ENCODE measurements around the gene PLEKHH1. TPM values are rescaled to one million over a fixed set of nuclear protein-coding genes. Genes with fewer than 3 reads are reported as not detected.

Gene PLEKHH1
- total RNA-seq, 1 donor from 2014 or later, result 40.0 TPM

DNA sequence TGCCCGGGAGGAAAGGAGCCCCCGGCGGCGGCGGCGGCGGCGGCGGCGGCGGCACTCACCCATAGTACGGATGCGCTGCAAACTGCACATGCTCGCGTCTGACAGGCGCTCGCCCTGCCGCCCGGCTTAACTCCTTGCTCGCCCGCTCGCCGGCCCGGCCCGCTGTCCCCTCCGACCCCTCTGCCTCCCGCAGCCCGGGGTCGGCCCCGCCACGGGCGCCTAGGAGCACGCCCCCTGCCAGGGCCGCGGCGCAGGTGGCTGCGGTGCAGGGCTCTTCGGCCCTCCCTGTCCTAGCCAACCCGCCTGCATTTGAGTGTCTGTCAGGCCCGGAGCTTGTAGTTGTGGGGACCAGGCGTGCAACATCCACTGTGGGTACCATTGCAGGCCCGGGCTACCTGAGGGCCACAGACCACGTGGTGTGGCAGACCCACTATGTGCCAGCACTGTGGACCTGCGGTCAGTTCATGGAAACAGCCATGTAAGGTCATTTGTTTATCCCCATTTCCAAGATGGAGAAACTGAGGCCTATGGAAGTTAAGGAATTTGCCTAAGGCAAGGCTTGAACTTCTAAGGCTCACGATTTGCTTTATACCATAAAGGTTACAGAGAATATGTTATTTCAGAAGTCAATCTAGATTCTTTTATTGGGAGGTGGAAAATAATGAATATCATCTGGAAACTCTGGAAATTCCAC lies 17.6 kb upstream of the PLEKHH1 start:
- no peak for DNase-seq (ENCODE audit: low read depth, low spot score)
- Mint-ChIP-seq H3K36me3 (ENCODE audit: low read depth) (no peaks in the 10 kb centered on the region), H3K27ac (ENCODE audit: unreplicated experiment) (no peak overlapping the region), H3K27me3 (ENCODE audit: low read depth) (peaks cover 64% of the 10 kb centered on the region), H3K4me1 (peaks cover 43% of the 10 kb centered on the region), H3K9me3 (no peaks in the 10 kb centered on the region), H3K4me3 (peak overlapping the region; percentile 83)
- TF ChIP-seq, protein P1, sequence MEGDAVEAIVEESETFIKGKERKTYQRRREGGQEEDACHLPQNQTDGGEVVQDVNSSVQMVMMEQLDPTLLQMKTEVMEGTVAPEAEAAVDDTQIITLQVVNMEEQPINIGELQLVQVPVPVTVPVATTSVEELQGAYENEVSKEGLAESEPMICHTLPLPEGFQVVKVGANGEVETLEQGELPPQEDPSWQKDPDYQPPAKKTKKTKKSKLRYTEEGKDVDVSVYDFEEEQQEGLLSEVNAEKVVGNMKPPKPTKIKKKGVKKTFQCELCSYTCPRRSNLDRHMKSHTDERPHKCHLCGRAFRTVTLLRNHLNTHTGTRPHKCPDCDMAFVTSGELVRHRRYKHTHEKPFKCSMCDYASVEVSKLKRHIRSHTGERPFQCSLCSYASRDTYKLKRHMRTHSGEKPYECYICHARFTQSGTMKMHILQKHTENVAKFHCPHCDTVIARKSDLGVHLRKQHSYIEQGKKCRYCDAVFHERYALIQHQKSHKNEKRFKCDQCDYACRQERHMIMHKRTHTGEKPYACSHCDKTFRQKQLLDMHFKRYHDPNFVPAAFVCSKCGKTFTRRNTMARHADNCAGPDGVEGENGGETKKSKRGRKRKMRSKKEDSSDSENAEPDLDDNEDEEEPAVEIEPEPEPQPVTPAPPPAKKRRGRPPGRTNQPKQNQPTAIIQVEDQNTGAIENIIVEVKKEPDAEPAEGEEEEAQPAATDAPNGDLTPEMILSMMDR (conservative IDR thresholded peaks at IDR 0.05), result no peak

DNA sequence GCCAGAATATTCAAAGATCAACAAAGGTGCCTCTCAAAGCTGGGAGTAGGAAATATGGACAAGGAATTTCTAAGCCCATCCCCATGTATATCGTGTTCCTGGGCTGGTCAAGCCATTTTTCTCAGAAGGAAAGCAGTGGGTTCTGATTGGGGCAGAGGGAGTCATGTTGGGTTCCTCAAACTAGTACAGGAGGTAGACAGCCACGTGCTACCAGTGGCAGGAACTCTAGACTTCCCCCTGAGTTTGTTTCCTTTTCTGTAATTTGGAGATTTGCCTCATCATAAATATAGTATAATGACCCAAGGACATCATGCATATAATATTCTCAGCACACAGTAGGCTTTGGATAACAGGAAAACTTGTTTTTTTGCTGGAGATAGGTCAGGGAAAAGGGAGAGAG lies 16.4 kb upstream of the PLEKHH1 start:
- no peak overlapping the region for H3K27ac Mint-ChIP-seq (ENCODE audit: unreplicated experiment)
- DNase-seq (ENCODE audit: low read depth, low spot score), result no peak
- H3K9me3 Mint-ChIP-seq, result no peaks in the 10 kb centered on the region
- H3K4me1 Mint-ChIP-seq, result peaks cover 35% of the 10 kb centered on the region
- H3K27me3 Mint-ChIP-seq (ENCODE audit: low read depth), result peaks cover 69% of the 10 kb centered on the region
- peak overlapping the region; percentile 83 for H3K4me3 Mint-ChIP-seq
- H3K36me3 Mint-ChIP-seq (ENCODE audit: low read depth), result no peaks in the 10 kb centered on the region
- TF ChIP-seq, protein P1 (conservative IDR thresholded peaks at IDR 0.05), result no peak

DNA sequence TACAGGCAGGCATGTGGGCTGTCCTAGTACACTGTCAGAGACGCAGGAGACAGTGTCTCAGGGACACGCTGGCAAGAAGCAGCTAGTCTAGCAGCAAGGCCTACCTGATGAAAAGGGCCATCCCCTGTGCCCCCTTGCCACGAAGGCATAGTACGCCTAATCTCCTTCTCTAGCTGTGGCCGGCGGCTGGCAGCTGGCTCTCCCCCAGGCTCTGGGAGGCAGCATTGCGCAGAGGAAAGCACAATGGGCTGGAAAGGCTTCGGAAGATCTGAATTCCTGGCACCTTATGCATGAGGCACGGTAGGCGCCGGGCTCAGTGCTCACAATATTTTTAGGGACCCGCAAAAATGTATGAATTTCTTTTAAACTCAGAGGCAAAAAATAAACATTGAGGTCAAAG lies 16.0 kb upstream of the PLEKHH1 start:
- H3K27ac Mint-ChIP-seq (ENCODE audit: unreplicated experiment), result no peak overlapping the region
- peaks cover 33% of the 10 kb centered on the region for H3K4me1 Mint-ChIP-seq
- H3K9me3 Mint-ChIP-seq, result no peaks in the 10 kb centered on the region
- DNase-seq (ENCODE audit: low read depth, low spot score), result no peak
- peak overlapping the region; percentile 83 for H3K4me3 Mint-ChIP-seq
- H3K36me3 Mint-ChIP-seq (ENCODE audit: low read depth), result no peaks in the 10 kb centered on the region
- TF ChIP-seq, protein P1 (conservative IDR thresholded peaks at IDR 0.05), result no peak
- peaks cover 69% of the 10 kb centered on the region for H3K27me3 Mint-ChIP-seq (ENCODE audit: low read depth)

DNA sequence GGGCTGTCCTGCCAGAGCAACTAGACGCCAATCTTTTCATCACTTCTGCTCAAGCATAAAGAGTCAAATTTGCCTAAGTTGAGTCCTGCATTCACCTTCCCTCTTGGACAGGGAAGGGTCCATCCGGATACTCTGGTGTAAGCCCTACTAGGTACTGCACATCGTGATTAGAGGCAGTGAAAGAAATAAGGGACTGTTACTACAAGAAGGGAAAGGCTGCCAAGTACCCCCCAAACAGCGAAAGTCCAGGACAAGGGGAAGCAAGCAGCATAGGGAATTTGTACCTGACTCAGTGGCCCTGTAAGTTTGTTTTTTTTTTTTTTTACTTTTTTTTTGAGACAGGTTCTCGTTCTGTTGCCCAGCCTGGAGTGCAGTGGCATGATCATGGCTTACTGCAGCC lies 13.7 kb upstream of the PLEKHH1 start:
- no peak overlapping the region for H3K4me3 Mint-ChIP-seq
- peaks cover 57% of the 10 kb centered on the region for H3K27me3 Mint-ChIP-seq (ENCODE audit: low read depth)
- H3K36me3 Mint-ChIP-seq (ENCODE audit: low read depth), result no peaks in the 10 kb centered on the region
- TF ChIP-seq, protein P1 (conservative IDR thresholded peaks at IDR 0.05), result no peak
- no peak overlapping the region for H3K27ac Mint-ChIP-seq (ENCODE audit: unreplicated experiment)
- peaks cover 32% of the 10 kb centered on the region for H3K4me1 Mint-ChIP-seq
- no peak for DNase-seq (ENCODE audit: low read depth, low spot score)
- no peaks in the 10 kb centered on the region for H3K9me3 Mint-ChIP-seq

DNA sequence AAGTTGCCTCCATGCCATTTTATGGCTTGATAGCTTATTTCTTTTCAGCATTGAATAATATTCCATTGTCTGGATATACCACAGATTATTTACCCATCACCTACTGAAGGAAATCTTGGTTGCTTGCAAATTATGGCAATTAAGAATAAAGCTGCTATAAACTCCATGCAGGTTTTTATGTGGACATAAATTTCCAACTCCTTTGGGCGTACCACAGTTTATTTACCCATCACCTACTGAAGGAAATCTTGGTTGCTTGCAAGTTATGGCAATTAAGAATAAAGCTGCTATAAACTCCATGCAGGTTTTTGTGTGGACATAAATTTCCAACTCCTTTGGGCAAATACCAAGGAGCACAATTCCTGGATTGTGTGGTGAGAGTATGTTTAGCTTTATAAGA lies 12.6 kb upstream of the PLEKHH1 start:
- Mint-ChIP-seq H3K27ac (ENCODE audit: unreplicated experiment) (no peak overlapping the region), H3K9me3 (no peaks in the 10 kb centered on the region), H3K27me3 (ENCODE audit: low read depth) (peaks cover 53% of the 10 kb centered on the region), H3K4me3 (no peak overlapping the region), H3K4me1 (peaks cover 37% of the 10 kb centered on the region), H3K36me3 (ENCODE audit: low read depth) (no peaks in the 10 kb centered on the region)
- TF ChIP-seq, protein P1 (conservative IDR thresholded peaks at IDR 0.05), result no peak
- DNase-seq (ENCODE audit: low read depth, low spot score), result no peak
